Kidney epithelial cell (primary cell): ENCODE results near the gene IGBP1. TPM values are rescaled to one million over a fixed set of nuclear protein-coding genes. Genes with fewer than 3 reads are reported as not detected.
A peak's percentile ranks its signal among the peaks of the same experiment; 100 is the strongest.
"Not testable (repeated sequence)": the region's sequence is repeated elsewhere in the genome, so short reads cannot be mapped to it uniquely, and the experiment has no call there.

Source experiments
- DNase-seq: peaks from one replicate; pipeline ENCODE4 v3.0.0-alpha.2; 2010; ENCODE audit warnings: low read depth
- H3K27me3 ChIP-seq: 2 replicates; pipeline ENCODE4 v1.6.0; 2011; ENCODE audit warnings: low read length; ENCODE audit not compliant: control insufficient read depth, insufficient read depth
- H3K36me3 ChIP-seq: 2 replicates; pipeline ENCODE4 v1.5.1; 2011; ENCODE audit warnings: low read length; ENCODE audit not compliant: control insufficient read depth, insufficient read depth
- H3K4me3 ChIP-seq: 2 replicates; pipeline ENCODE4 v1.5.1; 2011; ENCODE audit warnings: low read depth, mild to moderate bottlenecking, control low read depth, low read length
- CTCF ChIP-seq: IDR thresholded peaks from 2 replicates; pipeline ENCODE4 v1.5.1; 2011; ENCODE audit warnings: mild to moderate bottlenecking, moderate library complexity, low read length, control low read depth, inconsistent platforms; ENCODE audit not compliant: insufficient read depth, poor library complexity, severe bottlenecking
- total RNA-seq: library from RNA; depleted of rRNA; stranded (reverse); fragments of >200 nt; gene quantifications from 2 replicates; pipeline ENCODE4 v1.2.3, GENCODE V29; 2015

Gene IGBP1
- total RNA-seq, 1 donor from 2014 or later = 64.2 TPM

GRCh38 chrX:70183091-70183490, 49.8 kb downstream of the IGBP1 start:
- no peak overlapping the region for H3K4me3 ChIP-seq
- no peak for DNase-seq
- no peaks in the 10 kb centered on the region for H3K27me3 ChIP-seq
- no peaks in the 10 kb centered on the region for H3K36me3 ChIP-seq
- TF ChIP-seq CTCF = no peak

GRCh38 chrX:70190225-70190624, 57.0 kb downstream of the IGBP1 start:
- H3K36me3 ChIP-seq = no peaks in the 10 kb centered on the region
- DNase-seq = no peak
- no peak overlapping the region for H3K4me3 ChIP-seq
- TF ChIP-seq CTCF = no peak
- no peaks in the 10 kb centered on the region for H3K27me3 ChIP-seq

GRCh38 chrX:70196961-70197720, 63.9 kb downstream of the IGBP1 start:
- Histone ChIP-seq H3K27me3 (no peaks in the 10 kb centered on the region), H3K36me3 (no peaks in the 10 kb centered on the region), H3K4me3 (no peak overlapping the region)
- peak; percentile 60 for TF ChIP-seq CTCF
- no peak for DNase-seq

- no peak for TF ChIP-seq CTCF
- H3K4me3 ChIP-seq = no peak overlapping the region
- no peak for DNase-seq
- H3K36me3 ChIP-seq = no peaks in the 10 kb centered on the region
- H3K27me3 ChIP-seq = peaks cover 2% of the 10 kb centered on the region
These were observed 68.5 kb downstream of the IGBP1 start for GRCh38 chrX:70201732-70202131.

- no peak for TF ChIP-seq CTCF
- Histone ChIP-seq H3K27me3 (peaks cover 2% of the 10 kb centered on the region), H3K4me3 (no peak overlapping the region), H3K36me3 (no peaks in the 10 kb centered on the region)
- no peak for DNase-seq
These were observed 75.2 kb downstream of the IGBP1 start for GRCh38 chrX:70208479-70208878.

GRCh38 chrX:70209570-70209969, 76.3 kb downstream of the IGBP1 start:
- not testable (repeated sequence) for H3K27me3 ChIP-seq, DNase-seq, H3K4me3 ChIP-seq, H3K36me3 ChIP-seq

Other genes with a start within 250 kb of the IGBP1 start
- gene AWAT2, start 83.5 kb upstream of the IGBP1 start, total RNA-seq = not detected in 2 replicates
- gene OTUD6A, start 71.0 kb upstream of the IGBP1 start, total RNA-seq = not detected in 2 replicates
- not detected in 2 replicates for gene DGAT2L6, start 44.0 kb downstream of the IGBP1 start, total RNA-seq
- not detected in 2 replicates for gene AWAT1, start 101.2 kb downstream of the IGBP1 start, total RNA-seq
- not detected in 2 replicates for gene P2RY4, start 126.8 kb downstream of the IGBP1 start, total RNA-seq
- gene ARR3, start 134.9 kb downstream of the IGBP1 start, total RNA-seq = not detected in 2 replicates
- not detected in 2 replicates for gene RAB41, start 148.7 kb downstream of the IGBP1 start, total RNA-seq
- 31.5 and 48.4 TPM in 2 replicates for gene PDZD11, start 156.5 kb downstream of the IGBP1 start, total RNA-seq
- 3.4 and 4.8 TPM in 2 replicates for gene KIF4A, start 156.7 kb downstream of the IGBP1 start, total RNA-seq